ENCODE results near the gene MCM3.

MCM3 gene

GRCh38 chr6:52300489-52300931, 16.0 kb upstream of the MCM3 start:
- DNase-seq: no peak

GRCh38 chr6:52299653-52300052, 15.1 kb upstream of the MCM3 start:
- no peak for DNase-seq

- no peak for DNase-seq
Observed at GRCh38 chr6:52297433-52297832, 12.9 kb upstream of the MCM3 start.

- DNase-seq: no peak
Observed at GRCh38 chr6:52293067-52293466, 8.5 kb upstream of the MCM3 start.

- DNase-seq: no peak
Observed at GRCh38 chr6:52288841-52289240, 4.3 kb upstream of the MCM3 start.

- no peak for DNase-seq
Observed at GRCh38 chr6:52288216-52288615, 3.7 kb upstream of the MCM3 start.

GRCh38 chr6:52286798-52287432, 2.4 kb upstream of the MCM3 start:
- DNase-seq: peak; percentile 78 to 80

GRCh38 chr6:52285177-52286068, 881 bp upstream of the MCM3 start:
- no peak for DNase-seq

GRCh38 chr6:52284131-52284459, 447 bp downstream of the MCM3 start:
- DNase-seq: peak; percentile 78 to 82

GRCh38 chr6:52283111-52283510, 1.4 kb downstream of the MCM3 start:
- no peak for DNase-seq

GRCh38 chr6:52276130-52276529, 8.4 kb downstream of the MCM3 start:
- no peak for DNase-seq

GRCh38 chr6:52271852-52272460, 12.6 kb downstream of the MCM3 start:
- DNase-seq: no peak

- DNase-seq: peak; percentile 76 to 83
Observed at GRCh38 chr6:52263709-52264540, 20.6 kb downstream of the MCM3 start.

- DNase-seq: no peak
Observed at GRCh38 chr6:52262620-52263344, 21.8 kb downstream of the MCM3 start.

GRCh38 chr6:52261229-52261628, 23.3 kb downstream of the MCM3 start:
- no peak for DNase-seq

GRCh38 chr6:52260634-52261033, 23.9 kb downstream of the MCM3 start:
- DNase-seq: no peak

GRCh38 chr6:52255434-52255833, 29.1 kb downstream of the MCM3 start:
- no peak for DNase-seq

- DNase-seq: no peak
Observed at GRCh38 chr6:52254731-52255378, 29.7 kb downstream of the MCM3 start.

GRCh38 chr6:52253494-52253893, 31.0 kb downstream of the MCM3 start:
- peak; percentile 58 to 59 for DNase-seq

GRCh38 chr6:52251113-52251512, 33.4 kb downstream of the MCM3 start:
- no peak for DNase-seq

- no peak for DNase-seq
Observed at GRCh38 chr6:52249078-52249477, 35.5 kb downstream of the MCM3 start.

GRCh38 chr6:52245425-52245824, 39.1 kb downstream of the MCM3 start:
- no peak for DNase-seq
